ENCODE data around the gene ITM2C.

The ITM2C gene

GRCh38 chr2:230914886-230915285, 50.1 kb downstream of the ITM2C start:
- Histone ChIP-seq H3K4me3 (ENCODE audit: insufficient read depth in 1 of 2, low read depth in 1 of 2, low read length in 2 of 2) (peak overlapping the region in 1 of 2 experiments; percentile 31), H3K4ac (ENCODE audit: low read depth in 1 of 2, low read length in 2 of 2) (no peak overlapping the region), H2BK15ac (ENCODE audit: low read depth, poor library complexity, severe bottlenecking) (no peak overlapping the region), H4K91ac (ENCODE audit: low read length) (peak overlapping the region; percentile 44), H3K14ac (ENCODE audit: low read length in 2 of 2) (no peak overlapping the region), H3K27me3 (ENCODE audit: control insufficient read depth in 1 of 2, insufficient read depth in 1 of 2, low read length in 2 of 2) (peaks cover 10 to 43% of the 10 kb centered on the region in 2 experiments), H3K18ac (ENCODE audit: low read depth in 1 of 2, low read length in 2 of 2) (no peak overlapping the region), H4K8ac (ENCODE audit: low read length) (no peak overlapping the region), H3K9ac (ENCODE audit: low read length) (no peak overlapping the region), H3K23ac (ENCODE audit: low read length in 2 of 2) (no peak overlapping the region), H2BK120ac (ENCODE audit: low read depth, low read length) (no peak overlapping the region), H3K4me1 (ENCODE audit: control insufficient read depth, insufficient read depth, low read depth, low read length) (peaks cover 2% of the 10 kb centered on the region), H3K4me2 (ENCODE audit: low read length, poor library complexity, severe bottlenecking) (no peak overlapping the region), H2BK5ac (ENCODE audit: low read depth, low read length, poor library complexity, severe bottlenecking) (no peak overlapping the region), H2AFZ (ENCODE audit: low read depth, low read length) (no peak overlapping the region), H3K27ac (ENCODE audit: low read length, poor library complexity, severe bottlenecking) (no peak overlapping the region), H3K79me1 (replicated peaks; ENCODE audit: low read length, poor library complexity, severe bottlenecking) (no peaks in the 10 kb centered on the region), H3K36me3 (ENCODE audit: control insufficient read depth in 1 of 2, insufficient read depth in 2 of 2, low read depth in 1 of 2, low read length in 2 of 2) (no peaks in the 10 kb centered on the region), H3K9me3 (ENCODE audit: control insufficient read depth, low read length) (no peaks in the 10 kb centered on the region), H2BK12ac (ENCODE audit: low read length in 2 of 2) (no peak overlapping the region), H2AK5ac (ENCODE audit: low read length, severe bottlenecking) (no peak overlapping the region)
- DNase-seq: no peak
- WGBS: 88% methylated on average over 3 of the region's 3 CpGs

- Histone ChIP-seq H2AK5ac (ENCODE audit: low read length, severe bottlenecking) (no peak overlapping the region), H4K8ac (ENCODE audit: low read length) (no peak overlapping the region), H3K4me1 (ENCODE audit: control insufficient read depth, insufficient read depth, low read depth, low read length) (peaks cover 2% of the 10 kb centered on the region), H3K23ac (ENCODE audit: low read length in 2 of 2) (no peak overlapping the region), H2BK5ac (ENCODE audit: low read depth, low read length, poor library complexity, severe bottlenecking) (no peak overlapping the region), H3K18ac (ENCODE audit: low read depth in 1 of 2, low read length in 2 of 2) (no peak overlapping the region), H3K9ac (ENCODE audit: low read length) (no peak overlapping the region), H3K36me3 (ENCODE audit: control insufficient read depth in 1 of 2, insufficient read depth in 2 of 2, low read depth in 1 of 2, low read length in 2 of 2) (no peaks in the 10 kb centered on the region), H2AFZ (ENCODE audit: low read depth, low read length) (no peak overlapping the region), H3K14ac (ENCODE audit: low read length in 2 of 2) (no peak overlapping the region), H3K79me1 (replicated peaks; ENCODE audit: low read length, poor library complexity, severe bottlenecking) (no peaks in the 10 kb centered on the region), H2BK15ac (ENCODE audit: low read depth, poor library complexity, severe bottlenecking) (no peak overlapping the region), H3K27ac (ENCODE audit: low read length, poor library complexity, severe bottlenecking) (no peak overlapping the region), H3K4me3 (ENCODE audit: insufficient read depth in 1 of 2, low read depth in 1 of 2, low read length in 2 of 2) (peak overlapping the region in 1 of 2 experiments; percentile 31), H3K4me2 (ENCODE audit: low read length, poor library complexity, severe bottlenecking) (no peak overlapping the region), H3K4ac (ENCODE audit: low read depth in 1 of 2, low read length in 2 of 2) (no peak overlapping the region), H4K91ac (ENCODE audit: low read length) (peak overlapping the region; percentile 44), H3K27me3 (ENCODE audit: control insufficient read depth in 1 of 2, insufficient read depth in 1 of 2, low read length in 2 of 2) (peaks cover 10 to 43% of the 10 kb centered on the region in 2 experiments), H2BK12ac (ENCODE audit: low read length in 2 of 2) (no peak overlapping the region), H3K9me3 (ENCODE audit: control insufficient read depth, low read length) (no peaks in the 10 kb centered on the region), H2BK120ac (ENCODE audit: low read depth, low read length) (no peak overlapping the region)
- WGBS: 86% methylated on average over 5 of the region's 6 CpGs
- no peak for DNase-seq
Observed at GRCh38 chr2:230915319-230915718, 50.6 kb downstream of the ITM2C start.

GRCh38 chr2:230916218-230916617, 51.5 kb downstream of the ITM2C start:
- H2BK120ac ChIP-seq (ENCODE audit: low read depth, low read length): no peak overlapping the region
- H3K4me1 ChIP-seq (ENCODE audit: control insufficient read depth, insufficient read depth, low read depth, low read length): peaks cover 2% of the 10 kb centered on the region
- no peak overlapping the region for H2AFZ ChIP-seq (ENCODE audit: low read depth, low read length)
- H3K4ac ChIP-seq (ENCODE audit: low read depth in 1 of 2, low read length in 2 of 2): no peak overlapping the region
- no peak overlapping the region for H3K4me2 ChIP-seq (ENCODE audit: low read length, poor library complexity, severe bottlenecking)
- H2BK12ac ChIP-seq (ENCODE audit: low read length in 2 of 2): no peak overlapping the region
- H3K79me1 ChIP-seq (replicated peaks; ENCODE audit: low read length, poor library complexity, severe bottlenecking): no peaks in the 10 kb centered on the region
- H3K27ac ChIP-seq (ENCODE audit: low read length, poor library complexity, severe bottlenecking): no peak overlapping the region
- no peak overlapping the region for H3K14ac ChIP-seq (ENCODE audit: low read length in 2 of 2)
- H3K36me3 ChIP-seq (ENCODE audit: control insufficient read depth in 1 of 2, insufficient read depth in 2 of 2, low read depth in 1 of 2, low read length in 2 of 2): no peaks in the 10 kb centered on the region
- no peak overlapping the region for H2BK15ac ChIP-seq (ENCODE audit: low read depth, poor library complexity, severe bottlenecking)
- no peak overlapping the region for H2BK5ac ChIP-seq (ENCODE audit: low read depth, low read length, poor library complexity, severe bottlenecking)
- H4K8ac ChIP-seq (ENCODE audit: low read length): no peak overlapping the region
- 86% methylated on average over 6 of the region's 7 CpGs for WGBS
- DNase-seq: no peak
- no peak overlapping the region for H4K91ac ChIP-seq (ENCODE audit: low read length)
- H3K9me3 ChIP-seq (ENCODE audit: control insufficient read depth, low read length): no peaks in the 10 kb centered on the region
- no peak overlapping the region for H3K18ac ChIP-seq (ENCODE audit: low read depth in 1 of 2, low read length in 2 of 2)
- H2AK5ac ChIP-seq (ENCODE audit: low read length, severe bottlenecking): no peak overlapping the region
- no peak overlapping the region for H3K9ac ChIP-seq (ENCODE audit: low read length)
- no peak overlapping the region for H3K4me3 ChIP-seq (ENCODE audit: insufficient read depth in 1 of 2, low read depth in 1 of 2, low read length in 2 of 2)
- H3K23ac ChIP-seq (ENCODE audit: low read length in 2 of 2): no peak overlapping the region
- H3K27me3 ChIP-seq (ENCODE audit: control insufficient read depth in 1 of 2, insufficient read depth in 1 of 2, low read length in 2 of 2): peaks cover 10 to 47% of the 10 kb centered on the region in 2 experiments

GRCh38 chr2:230919240-230919639, 54.5 kb downstream of the ITM2C start:
- Histone ChIP-seq H2BK120ac (ENCODE audit: low read depth, low read length) (no peak overlapping the region), H2AFZ (ENCODE audit: low read depth, low read length) (no peak overlapping the region), H3K4me3 (ENCODE audit: insufficient read depth in 1 of 2, low read depth in 1 of 2, low read length in 2 of 2) (no peak overlapping the region), H3K4ac (ENCODE audit: low read depth in 1 of 2, low read length in 2 of 2) (no peak overlapping the region), H3K79me1 (replicated peaks; ENCODE audit: low read length, poor library complexity, severe bottlenecking) (no peaks in the 10 kb centered on the region), H2AK5ac (ENCODE audit: low read length, severe bottlenecking) (no peak overlapping the region), H4K91ac (ENCODE audit: low read length) (no peak overlapping the region), H4K8ac (ENCODE audit: low read length) (no peak overlapping the region), H3K36me3 (ENCODE audit: control insufficient read depth in 1 of 2, insufficient read depth in 2 of 2, low read depth in 1 of 2, low read length in 2 of 2) (no peaks in the 10 kb centered on the region), H3K27ac (ENCODE audit: low read length, poor library complexity, severe bottlenecking) (no peak overlapping the region), H3K4me2 (ENCODE audit: low read length, poor library complexity, severe bottlenecking) (no peak overlapping the region), H3K27me3 (ENCODE audit: control insufficient read depth in 1 of 2, insufficient read depth in 1 of 2, low read length in 2 of 2) (peaks cover 28 to 59% of the 10 kb centered on the region in 2 experiments), H3K14ac (ENCODE audit: low read length in 2 of 2) (no peak overlapping the region), H2BK5ac (ENCODE audit: low read depth, low read length, poor library complexity, severe bottlenecking) (no peak overlapping the region), H3K4me1 (ENCODE audit: control insufficient read depth, insufficient read depth, low read depth, low read length) (peaks cover 2% of the 10 kb centered on the region), H2BK12ac (ENCODE audit: low read length in 2 of 2) (no peak overlapping the region), H3K9ac (ENCODE audit: low read length) (no peak overlapping the region), H2BK15ac (ENCODE audit: low read depth, poor library complexity, severe bottlenecking) (no peak overlapping the region), H3K9me3 (ENCODE audit: control insufficient read depth, low read length) (no peaks in the 10 kb centered on the region), H3K18ac (ENCODE audit: low read depth in 1 of 2, low read length in 2 of 2) (no peak overlapping the region), H3K23ac (ENCODE audit: low read length in 2 of 2) (no peak overlapping the region)
- WGBS: 100% methylated on average over 1 of the region's 2 CpGs
- no peak for DNase-seq

Measured in mesenchymal stem cell (in vitro differentiated cells and primary cell).